G401 (cell line): ENCODE data around the gene MYO19. TPM values are rescaled to one million over a fixed set of nuclear protein-coding genes. Genes with fewer than 3 reads are reported as not detected.

Experiments
- DNase-seq: peaks from one replicate; pipeline ENCODE4 v3.0.0-alpha.2; 2015; ENCODE audit warnings: low spot score
- in situ Hi-C: cut with HindIII; loops from 2 replicates; pipeline ENCODE4 v1.10.0; 2016; ENCODE audit warnings: low sequenced_read_pairs, mixed read lengths
- total RNA-seq: library from RNA; depleted of rRNA; stranded (reverse); fragments of >200 nt; shearing (Covaris generic); gene quantifications from 2 replicates; pipeline ENCODE4 v1.2.3, GENCODE V29; 2014; rRNA removed

The MYO19 gene, protein sequence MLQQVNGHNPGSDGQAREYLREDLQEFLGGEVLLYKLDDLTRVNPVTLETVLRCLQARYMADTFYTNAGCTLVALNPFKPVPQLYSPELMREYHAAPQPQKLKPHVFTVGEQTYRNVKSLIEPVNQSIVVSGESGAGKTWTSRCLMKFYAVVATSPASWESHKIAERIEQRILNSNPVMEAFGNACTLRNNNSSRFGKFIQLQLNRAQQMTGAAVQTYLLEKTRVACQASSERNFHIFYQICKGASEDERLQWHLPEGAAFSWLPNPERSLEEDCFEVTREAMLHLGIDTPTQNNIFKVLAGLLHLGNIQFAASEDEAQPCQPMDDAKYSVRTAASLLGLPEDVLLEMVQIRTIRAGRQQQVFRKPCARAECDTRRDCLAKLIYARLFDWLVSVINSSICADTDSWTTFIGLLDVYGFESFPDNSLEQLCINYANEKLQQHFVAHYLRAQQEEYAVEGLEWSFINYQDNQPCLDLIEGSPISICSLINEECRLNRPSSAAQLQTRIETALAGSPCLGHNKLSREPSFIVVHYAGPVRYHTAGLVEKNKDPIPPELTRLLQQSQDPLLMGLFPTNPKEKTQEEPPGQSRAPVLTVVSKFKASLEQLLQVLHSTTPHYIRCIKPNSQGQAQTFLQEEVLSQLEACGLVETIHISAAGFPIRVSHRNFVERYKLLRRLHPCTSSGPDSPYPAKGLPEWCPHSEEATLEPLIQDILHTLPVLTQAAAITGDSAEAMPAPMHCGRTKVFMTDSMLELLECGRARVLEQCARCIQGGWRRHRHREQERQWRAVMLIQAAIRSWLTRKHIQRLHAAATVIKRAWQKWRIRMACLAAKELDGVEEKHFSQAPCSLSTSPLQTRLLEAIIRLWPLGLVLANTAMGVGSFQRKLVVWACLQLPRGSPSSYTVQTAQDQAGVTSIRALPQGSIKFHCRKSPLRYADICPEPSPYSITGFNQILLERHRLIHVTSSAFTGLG
- 38.7 and 51.8 TPM in 2 replicates for total RNA-seq

DNA sequence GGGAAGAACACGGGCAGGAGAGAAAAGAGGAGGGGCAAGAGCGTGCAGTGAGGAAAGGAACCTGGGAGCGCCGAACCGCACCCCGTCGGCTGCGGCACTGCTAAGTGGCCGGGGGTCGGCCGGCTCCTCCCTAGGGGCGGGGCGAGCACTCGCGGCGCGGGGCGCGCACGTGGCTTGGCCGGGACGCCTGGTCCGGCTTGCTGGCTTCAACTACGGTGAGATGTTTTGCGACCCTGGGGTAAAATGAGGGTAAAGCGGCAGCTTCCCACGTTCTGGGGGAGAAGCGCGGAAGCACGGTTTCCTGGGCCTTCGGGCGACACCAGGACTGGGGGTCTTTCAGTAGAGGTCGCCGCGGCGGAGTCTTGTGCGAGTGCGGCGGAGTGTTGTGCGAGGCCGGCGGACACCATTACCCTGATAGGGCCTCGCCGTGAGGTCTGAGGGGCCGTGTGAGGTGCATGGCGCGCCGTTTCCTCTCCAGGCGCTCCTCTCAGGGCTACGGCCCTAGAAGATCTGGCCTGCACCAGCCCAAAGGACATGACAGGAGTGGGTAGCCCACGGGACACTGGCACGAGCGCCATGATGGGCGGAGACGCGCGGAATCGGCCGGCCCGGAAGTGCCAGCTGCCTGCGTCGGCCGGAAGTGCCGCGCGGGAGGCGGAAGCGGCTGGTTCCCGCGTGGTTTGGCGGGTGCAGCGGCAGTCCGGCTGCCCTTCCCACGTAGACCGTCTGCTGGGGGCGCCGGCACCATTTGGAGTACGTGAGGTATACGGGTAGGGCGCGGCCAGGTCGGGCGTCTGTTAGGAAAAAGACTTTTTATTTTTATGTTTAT lies at the start of gene MYO19, which contains the start of gene PIGW:
Gene MYO19 (minus strand): TSS at position 29 of the 829 bp plus-strand sequence. CDS start 2,330 bp downstream, outside the sequence.
Gene PIGW (plus strand): TSS at position 148 of the 829 bp plus-strand sequence. CDS start 2,115 bp downstream, outside the sequence.
- peak; percentile 81 for DNase-seq
- in situ Hi-C loops: no loop called here

DNA sequence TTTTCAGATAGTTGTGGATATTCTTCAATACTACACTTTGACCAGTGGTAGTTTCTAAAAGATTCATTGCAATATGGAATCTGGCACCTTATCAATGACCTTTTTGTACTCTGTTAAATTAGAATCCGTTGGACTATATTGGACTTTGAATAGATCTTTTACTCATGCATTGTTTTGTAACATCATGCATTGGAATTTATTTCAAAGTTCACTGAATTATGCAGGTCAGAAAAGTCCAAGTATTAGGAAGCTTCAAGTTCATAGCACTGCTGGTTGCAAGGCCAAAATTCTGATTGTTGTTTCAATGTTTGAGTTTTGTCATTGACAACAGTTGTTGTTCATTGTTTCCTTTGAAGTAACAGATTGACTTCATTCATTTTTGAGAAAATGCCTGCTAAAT lies 49.1 kb upstream of the MYO19 start:
- no peak for DNase-seq
- in situ Hi-C loops: no loop called here

DNA sequence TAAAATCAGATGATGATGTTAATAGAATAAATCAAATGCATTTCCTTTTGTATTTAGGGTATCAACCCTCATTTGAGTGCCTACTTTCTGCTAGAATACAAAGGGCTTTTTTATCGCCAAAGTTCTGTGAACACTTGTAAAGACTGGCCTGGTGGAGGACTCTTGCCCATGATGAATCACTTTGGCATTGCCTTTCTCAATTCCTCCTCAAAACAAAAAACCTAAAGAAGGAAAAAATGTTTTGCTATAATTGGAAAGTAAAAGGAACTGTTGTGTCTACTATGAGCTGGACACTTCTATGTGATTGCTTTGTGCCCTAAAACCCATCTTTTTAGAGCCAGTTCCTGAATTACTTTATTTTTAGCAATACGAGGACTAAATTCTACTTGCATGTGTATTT lies 44.0 kb upstream of the MYO19 start:
- in situ Hi-C loops: no loop called here
- no peak for DNase-seq

DNA sequence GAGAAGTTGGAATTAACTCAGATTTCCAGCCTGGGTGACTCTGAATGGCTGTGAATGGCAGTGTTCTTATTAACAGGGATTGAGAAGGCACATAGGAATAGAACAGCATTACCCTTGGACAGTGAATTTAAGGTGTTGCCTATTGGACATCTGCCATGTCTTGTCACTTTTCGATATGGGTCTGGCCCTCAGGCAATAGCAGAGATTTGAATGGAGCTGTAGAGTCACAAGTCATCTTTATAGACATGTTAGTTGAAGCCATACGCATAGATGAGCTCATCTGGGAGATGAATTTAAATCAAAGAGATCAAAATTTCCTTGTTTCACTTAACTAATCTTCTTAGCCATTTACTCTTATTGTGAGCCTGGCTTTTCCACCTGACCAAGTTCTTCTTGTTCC lies 42.1 kb upstream of the MYO19 start:
- in situ Hi-C loops: no loop called here
- no peak for DNase-seq

DNA sequence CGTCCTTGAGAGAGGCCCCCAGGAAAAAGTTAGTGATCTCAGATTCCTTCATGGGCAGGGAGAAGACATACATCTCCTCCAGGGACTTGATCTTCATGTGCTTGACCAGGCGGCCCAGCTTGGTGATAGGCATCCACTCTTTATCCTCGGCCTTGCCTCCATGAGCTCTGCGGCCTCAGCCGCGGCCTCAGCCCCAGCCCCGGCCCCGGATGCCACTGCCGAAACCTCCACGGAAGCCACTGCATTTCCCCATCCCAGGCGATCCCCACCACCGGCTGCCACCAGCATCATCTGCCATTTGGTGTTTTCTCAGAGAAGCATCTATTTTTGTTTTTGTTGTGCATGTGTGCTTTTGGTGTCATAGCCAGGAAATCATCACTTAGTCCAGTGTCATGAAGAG lies 40.4 kb upstream of the MYO19 start:
- in situ Hi-C loops: no loop called here
- no peak for DNase-seq

DNA sequence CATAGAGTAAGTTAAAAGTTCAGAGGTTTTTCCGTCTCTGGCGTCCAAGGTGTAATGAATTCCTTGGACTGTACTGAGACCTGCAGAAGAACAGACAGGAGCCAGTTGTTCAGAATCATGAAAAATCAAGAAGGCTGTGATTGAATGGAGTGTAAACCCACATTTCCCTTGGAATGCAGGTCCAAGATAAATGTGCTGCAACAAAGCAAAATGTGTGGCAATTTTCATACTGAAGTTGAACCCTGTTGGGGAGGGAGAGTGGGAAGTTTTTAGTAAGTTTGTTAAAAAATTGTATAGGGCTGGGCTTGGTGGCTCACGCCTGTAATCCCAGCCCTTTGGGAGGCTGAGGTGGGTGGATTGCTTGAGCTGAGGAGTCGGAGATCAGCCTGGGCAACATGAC lies 31.4 kb upstream of the MYO19 start:
- in situ Hi-C loops: no loop called here

DNA sequence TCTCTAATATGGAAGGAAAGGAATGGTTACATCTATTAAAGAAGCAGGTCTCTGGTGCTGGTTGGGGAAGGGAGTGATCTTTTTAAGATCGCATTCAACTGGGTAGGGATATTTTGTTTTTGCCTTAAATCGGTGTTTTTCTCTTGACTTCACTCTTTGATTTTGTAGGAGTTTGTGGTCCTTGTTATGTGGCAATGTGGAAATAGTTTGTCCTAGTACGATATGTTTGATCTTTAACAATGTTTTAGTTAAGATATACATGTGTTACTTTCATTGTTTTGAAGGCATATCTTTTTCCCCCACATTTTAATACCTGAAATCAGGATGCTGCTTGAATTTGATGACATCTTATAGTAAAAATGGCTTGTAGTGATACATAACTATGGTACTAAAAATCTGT lies 18.8 kb upstream of the MYO19 start:
- in situ Hi-C loops: no loop called here
- no peak for DNase-seq

More for the DNA sequence above, 31.4 kb upstream of the MYO19 start:
- DNase-seq: no peak

DNA sequence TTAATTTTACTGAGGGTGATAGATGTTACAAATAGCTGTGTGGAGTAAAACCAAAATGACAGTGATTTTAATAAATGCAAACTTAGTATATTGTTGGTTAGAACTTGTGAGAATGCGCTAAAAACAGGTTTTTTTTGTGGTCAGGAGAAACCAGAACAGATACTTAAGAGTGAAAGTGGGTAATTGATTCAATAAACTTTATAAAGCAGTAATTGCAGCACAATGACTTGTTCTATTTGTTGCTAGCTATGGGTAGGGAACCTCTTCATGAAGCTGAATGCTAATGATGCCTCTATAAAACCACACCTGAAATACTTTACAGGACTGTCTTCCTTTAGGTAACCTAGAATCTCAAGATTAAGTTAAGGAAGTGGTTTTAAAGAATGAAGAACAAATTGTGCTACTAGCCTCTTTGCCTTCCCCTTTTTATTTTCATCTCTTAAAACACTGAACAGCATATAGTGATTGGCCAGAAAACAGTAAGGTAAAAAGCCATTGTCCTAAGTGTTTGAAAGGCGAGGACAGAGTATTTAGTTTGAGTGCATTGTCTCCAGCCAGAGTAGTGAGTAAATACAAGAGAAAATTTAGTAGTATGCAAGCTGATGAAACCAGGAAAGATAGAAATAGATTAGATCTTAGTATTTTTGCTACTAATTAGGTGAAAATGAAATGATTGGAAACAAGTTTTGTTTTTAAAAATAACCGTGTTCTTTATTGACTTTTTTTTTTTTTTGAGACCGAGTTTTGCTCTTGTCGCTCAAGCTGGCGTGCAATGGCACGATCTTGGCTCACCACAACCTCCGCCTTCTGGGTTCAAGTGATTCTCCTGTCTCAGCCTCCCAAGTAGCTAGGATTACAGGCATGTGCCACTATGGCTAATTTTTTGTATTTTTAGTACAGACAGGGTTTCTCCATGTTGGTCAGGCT lies 16.1 kb upstream of the MYO19 start:
- no peak for DNase-seq

DNA sequence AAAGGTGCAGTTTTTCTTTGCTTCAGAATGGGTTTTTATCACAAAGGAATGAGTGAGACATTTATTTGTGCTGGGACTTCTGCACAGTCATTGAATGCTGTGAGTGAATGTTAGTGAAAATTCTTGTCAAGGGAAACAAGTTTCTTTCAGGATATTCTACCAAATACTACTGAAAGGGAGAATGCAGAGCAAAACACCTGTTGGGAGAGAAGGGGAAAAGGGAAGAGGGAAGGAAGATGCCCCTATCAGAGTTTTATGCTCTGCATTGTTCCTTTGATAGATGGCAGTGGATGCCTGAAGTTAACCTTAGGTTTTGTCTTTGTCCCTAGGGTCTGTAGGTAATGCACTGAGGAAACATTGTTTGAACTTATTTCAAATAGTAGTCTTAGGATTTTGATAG lies 13.1 kb upstream of the MYO19 start:
- in situ Hi-C loops: no loop called here
- no peak for DNase-seq

More for the DNA sequence above, 16.1 kb upstream of the MYO19 start:
- in situ Hi-C loops: no loop called here

DNA sequence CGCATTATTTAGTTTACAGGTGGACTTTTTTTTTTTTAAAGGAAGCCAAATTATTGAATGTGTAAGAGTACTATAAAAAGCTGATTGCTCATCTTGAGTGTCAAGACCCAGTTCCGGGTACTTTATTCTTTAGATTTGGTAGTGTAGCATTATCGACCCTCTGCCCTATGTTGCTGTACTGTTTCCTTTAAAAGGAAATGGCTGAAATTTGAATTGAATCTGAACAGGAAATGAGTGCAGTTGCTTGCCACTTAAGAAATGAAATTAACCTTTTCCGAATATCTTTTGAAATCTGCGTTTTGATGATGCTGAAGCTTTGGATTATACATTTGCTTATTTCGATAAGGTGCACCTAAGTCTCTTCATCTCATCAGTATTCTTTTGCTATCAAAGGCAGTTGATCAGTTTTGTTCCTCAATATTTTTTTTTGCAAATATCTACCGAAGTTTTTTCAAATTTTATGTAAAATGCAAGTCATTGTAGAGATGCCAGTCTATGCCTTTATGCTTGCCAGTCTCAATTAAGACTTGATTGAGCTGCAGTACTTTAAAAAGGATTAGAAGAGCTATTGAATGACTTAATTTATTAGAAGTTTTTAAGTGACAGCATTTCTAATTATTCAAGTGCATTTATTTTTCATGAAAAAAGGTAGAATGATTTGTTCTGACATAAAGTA lies 11.9 kb upstream of the MYO19 start:
- in situ Hi-C loops: no loop called here

DNA sequence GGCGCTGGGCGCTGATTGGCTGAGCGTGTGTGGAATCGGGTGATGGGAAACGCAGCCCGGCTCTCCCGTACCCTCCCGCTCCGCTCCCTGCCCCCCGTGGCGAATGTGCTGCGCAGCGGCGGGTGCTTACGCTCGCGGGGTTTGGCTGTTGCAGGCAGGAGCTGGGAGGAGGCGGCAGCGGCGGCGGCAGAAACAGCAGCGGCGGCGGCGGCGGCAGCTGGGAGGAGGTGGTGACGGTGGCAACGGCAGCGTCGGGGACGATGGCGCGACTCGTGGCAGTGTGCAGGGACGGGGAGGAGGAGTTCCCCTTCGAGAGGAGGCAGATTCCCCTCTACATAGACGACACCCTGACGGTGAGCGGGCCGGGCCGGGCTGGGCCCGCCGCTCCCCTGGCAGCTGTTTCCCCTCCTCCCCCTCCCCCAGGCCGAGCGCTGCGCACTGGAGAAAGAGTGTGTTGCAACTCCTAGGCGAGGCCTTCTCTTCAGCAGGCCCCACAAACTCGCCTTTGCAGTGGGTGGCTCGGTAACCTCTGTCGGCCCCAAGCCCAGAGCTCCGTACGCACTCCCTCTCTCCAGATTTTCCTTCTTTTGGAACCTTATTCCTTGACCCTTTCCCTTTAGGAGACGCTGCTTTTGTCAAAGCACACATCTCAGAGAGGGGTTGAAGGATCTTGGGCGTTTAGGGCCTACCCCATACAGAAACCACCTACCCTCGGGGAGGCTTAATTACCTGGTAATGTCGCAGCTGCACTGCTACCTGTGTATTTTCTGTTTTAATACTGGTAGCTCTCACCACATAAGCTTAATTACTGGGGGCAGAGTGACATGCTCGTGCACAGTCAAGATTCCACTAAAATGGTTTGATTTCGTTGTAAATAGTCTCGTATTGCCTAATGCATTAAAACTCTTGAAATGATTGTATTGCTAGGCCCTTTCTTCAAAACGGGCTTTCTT lies 11.1 kb upstream of the MYO19 start:
- no peak for DNase-seq
- in situ Hi-C loops: no loop called here

More for the DNA sequence above, 11.9 kb upstream of the MYO19 start:
- DNase-seq: no peak

DNA sequence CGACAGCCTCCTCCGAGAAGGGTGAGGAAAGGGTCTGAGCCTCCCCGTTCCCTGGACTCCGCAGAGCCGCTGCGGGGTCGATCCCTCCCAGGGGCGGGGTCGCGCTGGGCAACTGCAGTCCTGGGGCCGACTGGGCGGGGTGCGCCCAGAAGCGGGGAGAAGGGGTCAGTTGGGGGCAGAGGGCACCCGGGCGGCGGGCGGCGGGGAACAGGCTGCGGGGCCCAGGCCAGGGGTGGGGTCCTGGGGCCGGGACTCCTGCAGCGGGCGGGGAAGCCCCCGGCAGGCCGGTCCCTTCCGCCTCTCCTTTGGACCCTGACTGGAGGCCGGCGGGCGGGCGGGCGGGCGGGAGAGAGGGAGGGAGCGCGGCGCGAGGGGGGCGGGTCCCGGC lies 10.4 kb upstream of the MYO19 start:
- in situ Hi-C loops: no loop called here
- DNase-seq: peak; percentile 94

DNA sequence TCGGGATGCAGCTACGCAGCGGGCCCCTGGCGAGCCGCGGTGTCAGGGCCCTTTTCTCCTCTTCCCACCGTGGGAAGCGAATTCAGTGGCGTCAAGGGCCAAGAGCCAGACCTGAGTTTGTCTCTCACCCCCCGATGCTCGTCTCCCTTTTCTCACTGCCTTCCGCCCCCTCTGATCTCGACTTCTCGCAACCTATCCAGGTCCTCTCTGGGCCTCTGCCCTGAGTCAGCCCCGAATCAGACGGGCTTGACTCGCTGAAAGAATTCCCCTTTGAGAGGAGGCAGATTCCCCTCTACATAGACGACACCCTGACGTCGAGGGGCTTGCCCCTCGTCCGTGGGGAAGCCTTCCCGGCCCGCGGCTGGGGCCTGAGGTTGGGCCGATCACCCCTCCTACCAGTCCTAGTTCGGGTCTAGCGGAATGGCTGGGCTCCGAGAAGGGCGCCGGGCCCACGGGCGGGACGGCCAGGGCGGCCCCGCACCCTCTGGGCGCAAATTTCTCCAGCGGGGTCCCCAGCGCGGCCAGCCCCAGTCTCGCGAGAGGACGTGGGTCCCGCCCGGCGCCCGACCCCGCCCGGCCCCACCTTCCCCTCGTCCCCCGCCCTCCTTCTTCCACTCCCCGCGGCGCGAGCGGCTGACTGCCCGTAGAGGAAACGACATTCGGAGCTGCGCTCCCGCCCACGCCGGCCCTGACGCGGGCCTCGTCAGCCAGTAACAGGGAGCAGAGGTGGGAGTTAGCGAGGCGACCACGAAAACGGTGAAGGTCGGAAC lies 9.8 kb upstream of the MYO19 start, which contains the start of gene GGNBP2:
Gene GGNBP2 (plus strand): TSS at position 613 of the 770 bp plus-strand sequence. CDS start 806 bp downstream, outside the sequence.
- in situ Hi-C loops: no loop called here
- DNase-seq: peak; percentile 93

DNA sequence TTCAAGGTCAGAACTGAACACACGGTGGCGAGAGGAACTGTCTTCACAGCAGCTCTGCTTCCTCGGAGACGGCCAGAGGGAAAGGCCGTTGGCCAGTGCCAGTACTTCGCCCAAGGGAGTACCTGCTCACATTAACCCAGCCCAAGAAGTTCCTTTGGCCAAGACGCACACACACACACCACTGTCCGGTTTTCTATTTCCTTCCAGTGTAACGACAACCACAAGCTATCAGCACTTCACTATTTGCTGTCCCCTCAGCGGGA lies 9.3 kb upstream of the MYO19 start:
- peak; percentile 60 for DNase-seq
- in situ Hi-C loops: no loop called here

DNA sequence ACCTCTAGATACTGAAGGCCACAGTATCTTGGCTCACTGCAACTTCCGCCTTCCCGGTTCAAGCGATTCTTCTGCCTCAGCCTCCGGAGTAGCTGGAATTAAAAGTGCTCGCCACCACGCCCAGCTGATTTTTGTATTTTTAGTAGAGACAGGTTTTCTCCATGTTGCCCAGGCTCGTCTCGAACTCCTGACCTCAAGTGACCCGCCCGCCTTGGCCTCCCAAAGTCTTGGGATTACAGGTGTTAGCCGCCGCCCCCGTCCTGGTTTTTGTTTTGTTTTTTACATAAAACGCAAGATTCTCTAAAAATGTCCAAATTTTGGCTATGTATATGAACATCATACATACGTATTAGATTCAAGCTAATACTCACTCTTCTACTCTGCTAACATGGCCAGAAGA lies 8.1 kb upstream of the MYO19 start:
- DNase-seq: no peak
- in situ Hi-C loops: no loop called here

DNA sequence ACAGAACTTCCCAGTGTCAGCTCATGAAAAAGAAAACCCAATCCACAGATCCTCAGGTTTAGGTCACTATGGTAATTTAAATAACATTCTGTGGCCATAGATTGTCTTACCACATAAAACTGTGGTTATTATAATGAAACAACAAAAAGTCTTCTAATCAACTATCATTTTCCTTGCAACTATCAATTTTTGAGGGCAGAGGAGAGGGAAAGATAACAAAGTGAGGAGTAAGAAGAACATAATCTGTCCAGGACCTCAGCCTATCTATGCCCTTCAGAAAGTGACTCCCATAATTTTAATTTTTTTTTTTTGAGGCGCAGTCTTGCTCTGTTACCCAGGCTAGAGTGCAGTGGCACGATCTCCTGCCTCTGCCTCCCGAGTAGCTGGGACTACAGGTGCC lies 6.0 kb upstream of the MYO19 start:
- DNase-seq: no peak
- in situ Hi-C loops: no loop called here
